Measurements from ENCODE around the gene HIVEP2. TPM values are rescaled to one million over a fixed set of nuclear protein-coding genes. Genes with fewer than 3 reads are reported as not detected.

The HIVEP2 gene
- total RNA-seq, 1 experiment from 2014 or later: 4.2 TPM

DNA sequence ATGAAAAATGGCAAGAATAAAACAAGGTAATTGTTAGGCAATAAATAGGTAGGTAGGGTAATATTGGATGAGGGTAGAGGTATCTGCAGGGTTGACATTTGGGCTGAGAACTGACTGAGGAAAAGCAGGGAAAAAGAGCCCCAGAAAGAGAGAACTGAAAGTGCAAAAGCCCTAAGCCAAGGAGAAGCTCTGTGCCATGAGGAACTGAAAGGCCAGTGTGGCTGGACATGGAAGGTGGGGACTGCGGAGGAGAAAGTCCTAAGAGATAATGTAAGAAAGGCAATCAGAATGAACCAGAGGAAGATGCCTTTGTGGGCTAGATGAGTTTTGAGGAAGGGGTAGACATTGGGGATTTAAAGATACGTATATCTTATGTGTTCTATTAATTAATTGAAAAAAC lies 9.9 kb upstream of the HIVEP2 start:
- TF ChIP-seq, protein P1, sequence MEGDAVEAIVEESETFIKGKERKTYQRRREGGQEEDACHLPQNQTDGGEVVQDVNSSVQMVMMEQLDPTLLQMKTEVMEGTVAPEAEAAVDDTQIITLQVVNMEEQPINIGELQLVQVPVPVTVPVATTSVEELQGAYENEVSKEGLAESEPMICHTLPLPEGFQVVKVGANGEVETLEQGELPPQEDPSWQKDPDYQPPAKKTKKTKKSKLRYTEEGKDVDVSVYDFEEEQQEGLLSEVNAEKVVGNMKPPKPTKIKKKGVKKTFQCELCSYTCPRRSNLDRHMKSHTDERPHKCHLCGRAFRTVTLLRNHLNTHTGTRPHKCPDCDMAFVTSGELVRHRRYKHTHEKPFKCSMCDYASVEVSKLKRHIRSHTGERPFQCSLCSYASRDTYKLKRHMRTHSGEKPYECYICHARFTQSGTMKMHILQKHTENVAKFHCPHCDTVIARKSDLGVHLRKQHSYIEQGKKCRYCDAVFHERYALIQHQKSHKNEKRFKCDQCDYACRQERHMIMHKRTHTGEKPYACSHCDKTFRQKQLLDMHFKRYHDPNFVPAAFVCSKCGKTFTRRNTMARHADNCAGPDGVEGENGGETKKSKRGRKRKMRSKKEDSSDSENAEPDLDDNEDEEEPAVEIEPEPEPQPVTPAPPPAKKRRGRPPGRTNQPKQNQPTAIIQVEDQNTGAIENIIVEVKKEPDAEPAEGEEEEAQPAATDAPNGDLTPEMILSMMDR (conservative IDR thresholded peaks at IDR 0.05): no peak
- Histone ChIP-seq H2BK15ac (ENCODE audit: low read depth, low read length) (no peak overlapping the region), H3K79me2 (ENCODE audit: insufficient read depth, low read length) (no peaks in the 10 kb centered on the region), H3K4me1 (ENCODE audit: insufficient read depth, low read length) (no peaks in the 10 kb centered on the region), H3K56ac (ENCODE audit: insufficient read length, low read depth, low read length) (no peak overlapping the region), H3K79me1 (ENCODE audit: insufficient read depth, low read depth, low read length, poor library complexity, severe bottlenecking) (no peaks in the 10 kb centered on the region), H3K14ac (ENCODE audit: insufficient read depth, low read length) (no peak overlapping the region), H4K5ac (ENCODE audit: insufficient read length, low read depth, low read length) (no peak overlapping the region), H3K23ac (ENCODE audit: insufficient read length, low read depth, low read length) (no peak overlapping the region), H2AK5ac (ENCODE audit: insufficient read length, low read length) (no peak overlapping the region), H3K27me3 (ENCODE audit: insufficient read depth, low read length) (no peaks in the 10 kb centered on the region), H3K23me2 (ENCODE audit: insufficient read length, low read depth, low read length, poor library complexity, severe bottlenecking) (no peaks in the 10 kb centered on the region), H2AFZ (ENCODE audit: low read length) (no peak overlapping the region), H2BK12ac (ENCODE audit: insufficient read length, low read depth, low read length) (no peak overlapping the region), H3K27ac (ENCODE audit: insufficient read length, low read depth, low read length) (no peak overlapping the region), H3K9ac (ENCODE audit: extremely low read depth, insufficient read length, low read length) (no peak overlapping the region), H3K18ac (ENCODE audit: insufficient read length, low read depth, low read length) (no peak overlapping the region), H3K4ac (ENCODE audit: low read depth, low read length) (no peak overlapping the region), H2BK5ac (ENCODE audit: insufficient read length, low read length) (no peak overlapping the region), H4K8ac (replicated peaks; ENCODE audit: insufficient read length, low read depth, low read length) (no peak overlapping the region), H3T11ph (ENCODE audit: low read length) (no peak overlapping the region), H2BK20ac (ENCODE audit: low read depth, low read length, poor library complexity, severe bottlenecking) (no peak overlapping the region), H3K9me3 (ENCODE audit: control insufficient read depth, low read depth, low read length) (no peaks in the 10 kb centered on the region), H3K4me2 (ENCODE audit: insufficient read depth, insufficient read length, low read length) (no peak overlapping the region), H4K91ac (ENCODE audit: insufficient read length, low read depth, low read length) (no peak overlapping the region), H4K20me1 (ENCODE audit: control insufficient read depth, insufficient read depth, insufficient read length) (no peaks in the 10 kb centered on the region), H2BK120ac (ENCODE audit: low read depth, low read length, poor library complexity, severe bottlenecking) (no peak overlapping the region)
- Mint-ChIP-seq H3K27me3 (ENCODE audit: low read depth) (peaks cover 2% of the 10 kb centered on the region), H3K4me3 (no peak overlapping the region), H3K4me1 (peaks cover 4 to 5% of the 10 kb centered on the region in 2 experiments; a peak in 3 of 4 replicates), H3K36me3 (ENCODE audit: insufficient read depth in 1 of 3, low read depth in 3 of 3) (no peaks in the 10 kb centered on the region), H3K9me3 (no peaks in the 10 kb centered on the region), H3K27ac (peak overlapping the region in 1 of 3 experiments; percentile 40; a peak in 1 of 7 replicates)
- no CpG with 5 or more reads among the region's 2 CpGs for WGBS (ENCODE audit: extremely low coverage, insufficient read length, low lambda C conversion rate)
- DNase-seq: no peak
